ENCODE results near the gene NUP210L.
A peak's percentile ranks its signal among the peaks of the same experiment; 100 is the strongest.

NUP210L gene

GRCh38 chr1:153951801-153952200 is 203.1 kb downstream of the NUP210L start:
- TF ChIP-seq CTCF (IDR thresholded peaks at IDR 0.05; ENCODE audit: extremely low read depth, missing control alignments): no peak
- no peak for DNase-seq (ENCODE audit: low spot score)

- no peak for DNase-seq (ENCODE audit: low spot score)
- TF ChIP-seq CTCF (IDR thresholded peaks at IDR 0.05; ENCODE audit: extremely low read depth, missing control alignments): no peak
Measured at GRCh38 chr1:153951183-153951582, 203.7 kb downstream of the NUP210L start.

- DNase-seq (ENCODE audit: low spot score): peak; percentile 95
- peak; percentile 85 for TF ChIP-seq CTCF (IDR thresholded peaks at IDR 0.05; ENCODE audit: extremely low read depth, missing control alignments)
Measured at GRCh38 chr1:153946622-153947241, 208.1 kb downstream of the NUP210L start, which contains the start of gene DENND4B. TSS of gene DENND4B (minus strand) at chr1:153946718. CDS start at chr1:153944374, 2,344 bp downstream.

GRCh38 chr1:153945795-153946621 is 208.9 kb downstream of the NUP210L start:
- peak; percentile 97 for DNase-seq (ENCODE audit: low spot score)
- no peak for TF ChIP-seq CTCF (IDR thresholded peaks at IDR 0.05; ENCODE audit: extremely low read depth, missing control alignments)

GRCh38 chr1:153945131-153945794 is 209.6 kb downstream of the NUP210L start:
- TF ChIP-seq CTCF (IDR thresholded peaks at IDR 0.05; ENCODE audit: extremely low read depth, missing control alignments): no peak
- peak; percentile 88 for DNase-seq (ENCODE audit: low spot score)

- TF ChIP-seq CTCF (IDR thresholded peaks at IDR 0.05; ENCODE audit: extremely low read depth, missing control alignments): no peak
- no peak for DNase-seq (ENCODE audit: low spot score)
Measured at GRCh38 chr1:153944827-153945117, 210.1 kb downstream of the NUP210L start.

Data from GM20000 (cell line).